ENCODE results near the gene ITCH.

Gene ITCH

GRCh38 chr20:34560141-34560523, 197.1 kb downstream of the ITCH start:
- no peak for DNase-seq

- DNase-seq = no peak
Measured at GRCh38 chr20:34560614-34561013, 197.5 kb downstream of the ITCH start.
